C4-2B (cell line): ENCODE results near the gene ANKRD2.

ENCODE experiments used
- CTCF ChIP-seq: fragments of 450-650 bp; conservative IDR thresholded peaks from 2 replicates; pipeline ENCODE4 v1.5.1; 2017; ENCODE audit warnings: mild to moderate bottlenecking
- ZFX ChIP-seq: fragments of 450-650 bp; IDR thresholded peaks from 2 replicates; pipeline ENCODE4 v1.6.1; 2017

GRCh38 chr10:97549587-97550322 lies 22.8 kb upstream of the ANKRD2 start:
- no peak for TF ChIP-seq ZFX
- TF ChIP-seq CTCF, result no peak
